ENCODE measurements around the gene DOCK2. TPM values are rescaled to one million over a fixed set of nuclear protein-coding genes. Genes with fewer than 3 reads are reported as not detected.
A peak's percentile ranks its signal among the peaks of the same experiment; 100 is the strongest.

Gene DOCK2
- total RNA-seq, 6 donors from 2014 or later: 46.7 to 150 (median 73.8) TPM

GRCh38 chr5:169974121-169974770 lies 337.2 kb downstream of the DOCK2 start:
- H3K36me3 ChIP-seq: no peaks in the 10 kb centered on the region
- TF ChIP-seq CTCF (IDR thresholded peaks at IDR 0.05): no peak
- no peak for TF ChIP-seq POLR2AphosphoS5 (IDR thresholded peaks at IDR 0.05)
- no peak for TF ChIP-seq EP300 (IDR thresholded peaks at IDR 0.05)
- no peak for TF ChIP-seq POLR2A (IDR thresholded peaks at IDR 0.05)

DNA sequence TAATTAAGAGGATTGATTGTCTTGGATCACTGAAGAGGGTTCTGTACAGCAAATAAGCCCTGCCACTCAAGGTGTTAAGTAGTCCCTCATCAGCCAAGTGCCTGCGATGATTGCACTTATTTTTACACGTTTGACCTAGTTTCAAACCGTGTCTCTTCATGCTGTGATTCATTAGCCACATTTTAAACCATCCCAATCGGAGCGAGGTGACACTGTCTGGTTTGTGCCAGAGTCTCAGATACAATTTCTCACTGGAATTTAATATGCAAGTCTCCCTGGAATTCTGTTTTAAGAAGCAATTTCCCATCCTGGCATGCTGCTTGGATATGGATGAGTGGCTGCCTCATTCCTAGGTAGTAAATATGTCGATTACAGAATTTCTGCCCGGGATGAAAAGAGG lies 341.6 kb downstream of the DOCK2 start:
- no peaks in the 10 kb centered on the region for H3K36me3 ChIP-seq
- no peak overlapping the region for H3K4me3 ChIP-seq
- no peaks in the 10 kb centered on the region for H3K27me3 ChIP-seq
- ATAC-seq (ENCODE audit: low FRiP score in 2 of 2): no peak
- no peak for DNase-seq
- TF ChIP-seq EP300 (IDR thresholded peaks at IDR 0.05) (no peak), CTCF (IDR thresholded peaks at IDR 0.05) (no peak), POLR2AphosphoS5 (IDR thresholded peaks at IDR 0.05) (no peak), POLR2A (IDR thresholded peaks at IDR 0.05) (no peak)
- WGBS, 2 donors: 56 to 66% methylated on average over 7 of the region's 7 CpGs
- no peak overlapping the region for H3K27ac ChIP-seq
- H3K9me3 ChIP-seq: no peaks in the 10 kb centered on the region
- peaks cover 0 to 11% (median 0%) of the 10 kb centered on the region in 4 donors for H3K4me1 ChIP-seq

More at GRCh38 chr5:169974121-169974770, 337.2 kb downstream of the DOCK2 start:
- no peak for ATAC-seq (ENCODE audit: low FRiP score in 2 of 2)
- no peak for DNase-seq
- H3K4me3 ChIP-seq: no peak overlapping the region
- H3K27ac ChIP-seq: no peak overlapping the region
- no peaks in the 10 kb centered on the region for H3K27me3 ChIP-seq
- WGBS, 2 donors: 78 to 88% methylated on average over 6 of the region's 6 CpGs
- peaks cover 0 to 11% (median 4%) of the 10 kb centered on the region in 4 donors for H3K4me1 ChIP-seq
- H3K9me3 ChIP-seq: no peaks in the 10 kb centered on the region

- Histone ChIP-seq H3K4me1 (peaks cover 0 to 11% (median 0%) of the 10 kb centered on the region in 4 donors), H3K36me3 (peaks cover 0 to 6% (median 0%) of the 10 kb centered on the region in 4 donors), H3K27ac (no peak overlapping the region), H3K9me3 (no peaks in the 10 kb centered on the region), H3K4me3 (no peak overlapping the region), H3K27me3 (no peaks in the 10 kb centered on the region)
- no peak for ATAC-seq (ENCODE audit: low FRiP score in 2 of 2)
- TF ChIP-seq POLR2A (IDR thresholded peaks at IDR 0.05): no peak
- TF ChIP-seq CTCF (IDR thresholded peaks at IDR 0.05): no peak
- no peak for TF ChIP-seq POLR2AphosphoS5 (IDR thresholded peaks at IDR 0.05)
- TF ChIP-seq EP300 (IDR thresholded peaks at IDR 0.05): no peak
- 34 to 50% methylated on average over 3 of the region's 3 CpGs for WGBS, 2 donors
- no peak for DNase-seq
Observed at GRCh38 chr5:169979871-169980270, 342.8 kb downstream of the DOCK2 start.

DNA sequence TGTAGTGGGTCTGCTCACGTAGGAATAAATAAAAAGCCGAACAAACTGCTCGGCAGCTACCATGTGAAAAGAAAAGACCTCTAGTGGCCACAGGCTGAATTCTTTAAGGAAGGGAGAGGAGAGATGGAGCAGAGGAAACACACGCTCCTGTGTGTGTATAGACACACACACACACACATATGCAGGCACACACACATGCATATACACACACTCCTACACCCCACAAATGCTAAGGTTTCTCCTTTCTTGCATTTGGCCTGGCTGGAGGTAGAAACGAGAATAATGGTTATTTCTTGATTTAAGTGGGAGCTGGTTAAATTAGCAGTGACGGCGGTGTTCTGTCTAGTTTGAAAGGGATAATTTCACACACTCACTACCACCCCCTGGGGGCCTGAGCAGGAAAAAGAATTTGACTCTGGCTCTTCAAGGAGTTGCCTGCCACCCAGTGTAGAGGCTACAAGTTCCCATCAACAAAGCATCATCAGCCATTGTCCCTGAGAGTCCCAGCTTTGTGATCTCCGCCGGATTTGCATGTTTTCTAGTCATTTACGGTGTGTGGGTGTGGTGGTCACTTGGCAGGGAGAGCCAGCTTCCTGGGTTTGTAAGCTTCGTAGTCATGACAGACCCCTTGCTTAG lies 343.5 kb downstream of the DOCK2 start, which contains the start of gene INSYN2B:
Gene INSYN2B (minus strand): TSS at position 78 of the 636 bp plus-strand sequence. CDS start 96,597 bp downstream, outside the sequence.
- no peaks in the 10 kb centered on the region for H3K9me3 ChIP-seq
- ATAC-seq (ENCODE audit: low FRiP score in 2 of 2): peak; percentile 72 to 86
- 28 to 38% methylated on average over 9 to 11 of the region's 11 CpGs for WGBS, 2 donors
- no peak for TF ChIP-seq EP300 (IDR thresholded peaks at IDR 0.05)
- TF ChIP-seq CTCF (IDR thresholded peaks at IDR 0.05): peak in 5 of 6 experiments; percentile 42 to 62 (median 45)
- H3K27me3 ChIP-seq: no peaks in the 10 kb centered on the region
- DNase-seq: peak in 1 of 2 donors; percentile 31
- no peak within 1 kb of the TSS for H3K4me3 ChIP-seq
- no peak within 1 kb of the TSS for H3K27ac ChIP-seq
- H3K36me3 ChIP-seq: peaks cover 0 to 6% (median 0%) of the 10 kb centered on the region in 4 donors
- peaks cover 0 to 11% (median 0%) of the 10 kb centered on the region in 4 donors for H3K4me1 ChIP-seq

Measured in upper lobe of left lung (tissue), 6 donors.